HG03460 (cell line): Measurements from ENCODE around the gene MEGF6.

Experiments
- ATAC-seq: cut with Tn5 transposase; IDR thresholded peaks from one replicate; pipeline ENCODE4 v1.9.1; 2021; ENCODE audit not compliant: unreplicated experiment

Gene MEGF6

GRCh38 chr1:3644273-3644672 is 33.0 kb upstream of the MEGF6 start:
- ATAC-seq: no peak

DNA sequence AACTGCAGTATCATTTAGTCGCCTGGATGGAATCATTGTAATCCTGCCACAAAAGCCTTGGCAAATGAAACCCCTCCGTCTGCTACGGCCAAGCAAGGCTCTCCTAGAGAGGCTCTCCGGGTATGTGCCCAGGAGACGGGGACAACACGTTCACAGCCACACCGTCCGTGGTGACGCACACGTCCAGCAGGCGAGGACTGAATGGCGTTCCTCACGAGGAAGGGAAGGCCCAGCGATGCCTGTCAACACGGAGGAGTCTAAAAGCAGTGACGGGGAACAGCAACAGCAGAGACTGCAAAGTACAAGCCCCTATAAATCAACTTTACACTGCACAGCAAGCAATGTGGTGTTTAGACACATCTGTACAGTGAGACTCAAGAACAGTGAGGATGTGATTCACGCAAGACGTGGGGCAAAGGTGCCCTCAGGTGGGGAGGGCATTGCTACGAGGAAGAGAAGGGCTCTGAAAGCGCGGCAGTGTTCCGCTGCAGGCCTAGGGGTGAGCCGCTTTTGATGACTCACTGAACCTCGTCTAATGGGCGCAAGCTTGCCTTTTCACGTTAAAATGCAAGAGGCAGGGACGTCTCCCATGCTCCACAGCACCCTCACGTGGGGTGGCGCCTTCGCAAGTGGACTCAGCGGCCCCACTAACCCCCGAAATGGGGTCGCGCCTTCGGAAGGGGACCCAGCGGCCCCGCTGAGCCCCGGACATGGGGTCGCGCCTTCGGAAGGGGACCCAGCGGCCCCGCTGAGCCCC is 31.8 kb upstream of the MEGF6 start:
- ATAC-seq: no peak

DNA sequence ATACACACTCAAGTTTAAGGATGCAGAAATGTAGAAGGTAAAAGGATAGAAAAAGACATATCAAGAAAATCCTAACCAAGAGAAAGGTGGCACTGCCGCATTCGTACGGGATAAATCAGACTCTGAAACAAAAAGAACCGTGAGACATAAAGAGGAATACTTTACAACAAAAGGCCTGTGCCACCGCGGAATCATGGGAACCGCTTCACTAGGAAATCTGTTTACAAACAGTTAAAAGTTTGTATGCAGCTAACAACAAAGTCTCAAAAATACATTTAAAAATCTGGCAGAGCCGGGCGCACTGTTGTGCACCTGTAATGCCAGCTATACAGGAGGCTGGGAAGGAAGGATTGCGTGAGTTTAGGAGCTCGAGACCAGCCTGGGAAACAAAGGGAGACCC is 30.5 kb upstream of the MEGF6 start:
- no peak for ATAC-seq

DNA sequence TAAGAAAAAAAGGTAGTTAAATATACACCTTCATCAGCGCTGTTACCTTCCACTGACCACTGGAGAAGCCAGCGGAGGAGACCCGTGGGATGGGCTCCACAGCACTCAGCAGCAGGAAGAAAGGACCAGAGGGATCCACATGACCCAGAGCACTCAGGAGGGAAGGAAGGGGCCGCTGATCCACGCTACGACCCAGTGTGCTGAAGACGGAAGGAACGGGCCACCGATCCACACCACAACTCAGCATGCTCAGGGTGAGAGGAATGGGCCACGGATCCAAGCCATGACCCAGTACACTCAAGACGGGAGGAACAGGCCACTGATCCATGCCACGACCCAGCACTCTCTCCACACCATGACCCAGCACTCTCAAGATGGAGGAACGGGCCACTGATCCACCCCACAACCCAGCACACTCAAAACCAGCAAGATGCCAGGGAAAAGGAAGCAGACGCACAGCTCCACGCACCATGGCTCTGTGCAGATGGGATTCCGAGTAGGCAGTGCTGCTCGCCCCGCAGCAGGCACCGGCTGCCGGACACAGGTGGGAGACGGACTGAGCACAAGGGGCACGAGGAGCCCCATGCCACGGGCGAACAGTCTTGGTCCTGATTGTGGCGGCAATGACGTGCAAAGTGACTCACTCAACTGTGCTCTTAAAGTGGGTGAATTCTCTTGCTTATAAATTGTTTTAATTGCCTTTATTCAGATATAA is 29.9 kb upstream of the MEGF6 start:
- no peak for ATAC-seq

GRCh38 chr1:3640121-3640837 is 29.0 kb upstream of the MEGF6 start:
- ATAC-seq: no peak

GRCh38 chr1:3639397-3639911 is 28.1 kb upstream of the MEGF6 start:
- ATAC-seq: no peak

DNA sequence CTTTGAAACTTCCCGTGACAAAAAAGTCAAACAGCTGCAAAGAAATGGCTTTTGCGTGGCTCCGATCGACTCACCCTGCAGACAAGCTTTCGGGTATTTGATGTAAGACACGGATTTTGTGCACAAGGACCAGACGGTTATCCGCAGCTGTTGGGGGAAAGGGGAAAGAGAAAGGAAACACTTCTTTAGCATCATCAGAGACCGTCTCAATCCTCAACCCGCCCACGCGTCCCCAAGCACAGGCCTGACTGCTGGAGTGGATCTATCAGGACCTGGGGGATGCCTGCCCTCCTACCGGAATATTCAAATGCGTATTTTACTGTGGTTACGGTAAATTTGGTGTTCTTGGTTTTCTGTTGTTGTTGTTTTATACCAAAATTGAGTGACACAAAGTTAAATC is 27.4 kb upstream of the MEGF6 start:
- ATAC-seq: no peak

GRCh38 chr1:3638027-3638426 is 26.7 kb upstream of the MEGF6 start:
- ATAC-seq: no peak

DNA sequence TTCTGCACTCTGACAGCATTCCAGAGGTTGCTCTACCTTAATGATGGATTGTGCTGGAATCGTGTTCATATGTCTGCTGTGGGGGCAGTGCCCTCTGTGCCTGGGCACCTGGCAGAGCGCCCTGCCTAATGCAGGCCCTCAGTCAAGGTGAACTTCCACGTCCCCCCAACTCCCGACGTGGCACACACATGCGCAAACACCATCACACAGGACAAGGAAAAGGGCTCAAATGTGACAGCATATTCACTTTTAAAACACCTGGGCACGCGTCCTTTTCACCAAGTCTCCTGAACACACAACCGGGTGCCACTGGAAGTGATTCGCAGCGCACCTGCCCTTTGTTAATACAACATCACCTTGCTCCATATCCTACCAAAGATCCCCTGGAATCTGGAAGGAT is 25.2 kb upstream of the MEGF6 start:
- no peak for ATAC-seq

DNA sequence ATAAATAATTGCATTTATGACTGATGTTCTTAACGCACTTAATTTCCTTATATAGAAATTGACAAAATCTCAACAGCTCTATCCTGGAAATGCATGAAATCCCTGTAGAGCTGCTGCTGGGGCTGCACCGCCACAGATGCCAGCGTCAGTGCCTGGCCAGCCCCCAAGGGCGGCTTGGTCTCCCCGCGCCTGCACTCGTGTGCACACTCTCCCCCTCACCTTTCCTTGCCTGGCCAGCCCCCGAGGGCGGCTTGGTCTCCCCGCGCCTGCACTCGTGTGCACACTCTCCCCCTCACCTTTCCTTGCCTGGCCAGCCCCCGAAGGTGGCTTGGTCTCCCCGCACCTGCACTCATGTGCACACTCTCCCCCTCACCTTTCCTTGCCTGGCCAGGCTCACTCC is 24.8 kb upstream of the MEGF6 start:
- no peak for ATAC-seq

GRCh38 chr1:3634059-3634800 is 22.9 kb upstream of the MEGF6 start:
- ATAC-seq: no peak

DNA sequence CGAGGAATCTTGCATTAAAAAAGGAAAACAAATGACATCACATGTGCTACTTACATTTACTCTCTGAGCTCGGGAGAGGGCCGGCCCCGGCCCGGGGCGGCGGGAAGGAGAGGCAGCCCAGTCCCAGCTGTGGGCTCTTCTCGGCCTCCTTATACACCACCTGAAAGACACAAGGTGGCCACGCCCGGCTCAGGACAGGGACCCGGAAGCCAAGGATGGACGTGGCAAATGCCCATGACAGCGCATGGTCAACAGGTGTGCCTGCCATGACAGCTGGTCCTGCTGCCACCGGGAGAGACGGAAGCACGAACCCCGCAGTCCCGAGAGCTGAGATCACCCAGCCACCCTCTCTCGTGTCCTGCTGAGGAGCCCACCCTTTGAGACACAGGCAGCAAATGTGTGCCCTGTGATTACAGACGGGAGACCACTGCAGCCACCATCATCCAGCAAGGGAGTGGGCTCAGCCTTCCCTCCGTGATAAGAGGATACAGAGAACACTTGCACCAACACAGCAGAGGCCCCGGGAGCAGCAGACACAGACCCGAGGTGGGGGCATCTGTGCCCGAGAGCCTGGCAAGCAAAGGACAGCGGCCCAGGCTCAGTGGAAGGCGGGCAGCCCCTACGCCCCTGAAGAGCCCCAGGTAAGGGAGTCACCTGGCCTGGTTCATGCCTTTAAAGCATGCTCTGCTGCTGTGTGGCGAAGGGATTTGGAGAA is 22.2 kb upstream of the MEGF6 start:
- no peak for ATAC-seq

DNA sequence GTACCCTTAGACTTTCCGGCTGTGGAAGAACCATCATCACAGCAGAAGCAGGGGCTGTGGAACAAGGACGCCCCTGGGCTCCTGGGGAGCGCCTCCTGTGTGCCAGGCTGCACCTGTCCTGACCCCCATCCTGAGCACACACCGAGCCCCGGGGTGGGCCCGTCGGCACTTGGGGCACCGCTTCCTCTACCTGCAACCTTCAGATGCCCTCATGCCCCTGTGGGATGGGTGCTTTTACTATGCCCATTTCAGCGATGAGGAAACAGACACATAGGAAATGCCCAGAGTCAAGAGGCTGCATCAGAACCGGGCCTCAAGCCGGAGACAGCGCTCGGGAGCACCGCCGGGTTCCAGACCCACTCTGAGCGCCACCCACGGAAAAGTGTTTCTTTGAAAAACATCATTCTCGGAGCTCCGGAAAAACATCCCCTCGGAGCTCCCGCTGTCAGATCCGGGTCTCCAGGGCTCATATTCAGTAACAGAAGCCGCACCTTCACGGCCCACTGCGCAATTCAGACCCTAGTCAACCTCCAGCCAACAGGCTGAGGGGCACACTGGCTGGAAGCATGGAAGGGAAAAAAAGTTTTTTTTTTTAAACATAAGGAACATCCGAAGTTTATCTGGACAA is 21.5 kb upstream of the MEGF6 start:
- ATAC-seq: no peak

DNA sequence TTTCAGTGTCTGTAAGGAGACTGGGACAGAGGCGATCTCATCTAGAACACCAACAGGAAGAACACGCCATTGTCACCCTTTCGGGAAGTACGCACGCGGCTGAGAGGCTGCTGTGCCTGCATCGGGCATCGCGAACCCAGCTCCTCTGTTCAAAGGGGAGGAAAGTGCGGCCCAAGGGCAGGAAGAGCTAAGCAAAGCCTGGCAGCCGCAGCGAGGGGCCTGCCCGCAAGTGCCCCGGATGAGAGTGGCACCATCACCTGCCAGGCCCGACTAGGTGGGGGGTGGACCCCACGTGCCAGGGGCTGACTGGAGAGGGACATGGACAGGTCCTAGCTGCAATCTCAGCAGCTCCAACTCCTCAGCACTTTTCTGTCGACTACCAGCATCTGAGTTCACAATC is 21.0 kb upstream of the MEGF6 start:
- no peak for ATAC-seq

DNA sequence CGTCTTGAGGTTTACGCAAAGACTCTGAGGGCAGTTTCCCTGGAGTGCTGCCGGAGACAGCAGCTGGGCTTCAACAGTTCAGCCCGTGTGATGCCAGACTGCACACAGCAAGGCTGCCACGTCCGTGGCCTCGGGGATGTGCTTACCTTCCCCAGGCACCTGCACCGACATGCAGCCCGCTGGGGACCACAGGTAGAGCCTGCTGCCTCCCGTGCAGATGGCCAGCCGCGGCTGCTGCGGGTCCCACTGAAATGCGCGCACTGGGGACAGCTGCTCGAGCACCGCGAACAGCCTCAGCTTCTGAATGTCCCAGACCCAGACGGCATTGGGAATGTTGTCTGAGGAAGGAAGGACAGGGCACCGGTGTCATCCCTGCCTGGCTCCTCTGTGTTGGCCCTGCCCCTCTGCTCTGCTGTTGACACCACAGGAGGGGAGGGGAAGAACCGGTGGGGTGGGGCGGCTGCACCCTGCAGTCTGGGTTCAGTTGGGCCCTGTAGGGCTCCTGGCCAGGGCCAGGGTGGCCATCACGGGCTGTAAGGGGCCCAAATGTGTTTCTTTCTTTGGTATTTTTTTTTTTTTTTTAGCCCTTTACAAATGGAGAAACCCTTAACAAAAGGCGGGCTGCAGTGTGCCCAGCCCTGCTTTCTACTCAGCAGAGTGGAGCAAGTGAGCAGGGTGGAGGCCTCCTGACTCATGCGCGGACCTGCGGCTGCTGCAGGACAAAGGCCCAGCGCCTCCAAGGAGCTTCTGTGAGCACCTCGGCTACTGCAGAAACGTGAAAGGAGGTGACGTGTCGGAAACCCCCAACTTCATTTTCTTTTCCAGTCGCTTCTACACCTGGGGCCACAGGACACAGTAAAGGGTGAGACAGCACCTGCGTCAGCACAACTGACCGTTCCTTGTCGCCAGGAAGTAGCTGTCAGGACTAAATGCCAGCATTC is 20.3 kb upstream of the MEGF6 start:
- no peak for ATAC-seq

GRCh38 chr1:3630914-3631313 is 19.6 kb upstream of the MEGF6 start:
- ATAC-seq: no peak

- no peak for ATAC-seq
Measured at GRCh38 chr1:3630161-3630611, 18.9 kb upstream of the MEGF6 start.

DNA sequence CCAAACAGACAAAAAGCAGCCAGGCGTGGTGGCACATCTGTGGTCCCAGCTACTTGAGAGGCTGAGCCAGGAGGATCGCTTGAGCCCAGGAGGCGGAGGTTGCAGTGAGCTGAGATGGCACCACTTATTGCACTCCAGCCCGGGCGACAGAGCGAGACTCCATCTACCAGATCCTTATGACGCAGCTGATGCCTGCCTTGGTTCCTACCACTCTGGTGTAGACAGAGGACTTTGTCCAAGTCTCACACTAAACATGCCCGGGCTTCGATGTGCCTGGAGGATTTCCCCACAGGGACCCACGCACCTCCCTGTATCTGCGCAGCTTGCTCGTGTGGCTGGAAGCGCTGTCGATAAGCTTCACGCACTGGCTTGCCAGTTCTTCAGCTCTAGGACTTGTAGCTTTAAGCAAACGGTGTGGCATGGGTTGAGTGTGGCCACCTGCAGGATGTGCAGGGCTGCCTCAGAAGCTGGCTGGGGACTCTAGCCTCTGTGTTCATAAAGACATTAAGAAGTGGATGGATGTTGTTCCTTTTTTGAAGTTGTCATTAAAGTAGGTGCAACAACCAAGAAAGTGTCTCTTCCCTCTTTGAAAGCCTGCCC is 18.4 kb upstream of the MEGF6 start:
- no peak for ATAC-seq
